GOT3 (cell line): ENCODE measurements around the gene TRIM67.
A peak's percentile ranks its signal among the peaks of the same experiment; 100 is the strongest.

Experiments
- DNase-seq: peaks from one replicate; lab custom pipeline; 2025; ENCODE audit warnings: mixed read lengths; lab: John Stamatoyannopoulos, UW

Gene TRIM67

DNA sequence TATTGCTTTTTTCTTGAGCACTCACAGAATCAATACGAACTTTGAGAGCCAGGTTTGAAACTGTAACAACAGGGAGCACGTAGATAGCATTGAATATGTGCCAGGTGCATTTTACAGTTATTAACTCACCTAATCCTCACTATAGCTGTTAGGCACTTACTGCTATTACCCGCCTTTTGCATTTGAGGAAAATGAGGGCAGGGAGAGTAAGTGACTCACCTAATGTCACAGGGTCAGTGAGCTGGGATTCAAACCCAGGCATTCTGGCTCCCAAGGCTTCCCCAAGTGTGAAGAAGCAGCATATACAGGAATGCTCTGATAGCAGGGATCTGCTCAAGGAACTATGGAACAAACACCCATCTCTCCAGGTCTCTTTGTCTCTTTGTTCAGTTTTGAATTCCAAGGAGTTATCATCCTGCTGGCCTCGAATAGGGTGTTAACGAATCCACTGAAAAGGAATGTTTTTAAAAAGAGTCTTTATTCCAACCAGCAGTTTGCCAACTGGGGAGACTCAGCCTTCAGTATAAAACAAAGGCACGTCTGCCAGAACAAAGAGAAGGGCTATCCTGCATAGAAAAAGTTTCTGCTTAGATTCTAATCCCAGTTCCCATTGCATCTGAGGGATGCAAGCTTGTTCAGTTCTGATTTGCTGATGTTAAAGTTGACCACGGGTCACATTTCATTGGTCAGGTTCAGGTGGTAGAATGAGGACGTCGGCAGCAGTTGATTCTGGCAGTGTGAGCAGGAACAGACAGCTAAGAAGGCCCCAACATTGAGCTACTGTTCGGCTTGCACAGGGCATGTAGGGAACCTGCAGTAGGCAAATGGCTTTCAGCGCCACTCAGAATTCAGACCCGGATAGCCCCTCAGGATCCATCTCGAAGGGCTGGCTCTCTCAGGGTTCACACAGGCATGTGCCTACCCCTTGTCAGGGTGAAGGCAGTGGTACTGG lies 22.1 kb downstream of the TRIM67 start:
- DNase-seq: no peak

DNA sequence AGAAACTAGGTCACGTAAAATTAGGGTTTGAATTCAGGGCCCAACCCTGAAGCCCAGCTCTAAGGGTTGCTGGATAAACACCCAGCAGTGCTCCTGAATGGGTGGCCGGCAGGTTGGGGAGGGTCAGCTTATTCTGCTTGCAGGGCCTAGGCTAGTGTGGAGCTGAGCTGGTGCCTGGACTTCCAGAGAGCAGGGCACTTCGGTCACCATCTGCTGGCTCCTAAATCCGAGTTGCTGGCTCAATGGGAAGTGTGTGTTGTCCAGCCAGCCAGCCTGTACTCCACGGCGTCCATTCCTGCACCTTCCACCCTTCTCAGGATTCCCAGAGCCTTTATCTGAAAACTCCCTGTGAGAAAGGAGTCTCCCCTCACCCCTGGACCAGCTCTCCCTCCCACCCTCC lies 23.0 kb downstream of the TRIM67 start:
- DNase-seq: no peak

DNA sequence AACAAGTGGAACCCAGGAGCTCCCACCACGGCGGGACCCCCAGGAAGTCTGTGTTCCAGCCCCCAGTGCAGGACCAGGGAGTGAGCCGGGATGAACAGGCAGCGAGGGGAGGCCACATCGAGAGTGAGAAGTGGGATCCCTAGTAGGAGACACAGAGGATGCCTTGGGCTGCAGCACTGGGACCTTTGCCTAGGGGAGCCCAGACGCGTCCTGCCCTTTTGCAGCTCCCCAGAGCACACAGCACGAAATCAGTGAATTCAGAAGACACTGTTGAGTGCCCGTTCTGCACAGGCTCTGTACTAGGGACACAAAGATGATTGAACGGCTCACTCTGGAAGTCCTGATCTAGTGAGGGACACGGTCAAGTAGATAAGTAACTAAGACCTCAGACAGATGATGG lies 23.5 kb downstream of the TRIM67 start:
- no peak for DNase-seq

GRCh38 chr1:231186356-231187115 lies 24.7 kb downstream of the TRIM67 start:
- no peak for DNase-seq

GRCh38 chr1:231187571-231187970 lies 25.7 kb downstream of the TRIM67 start:
- no peak for DNase-seq

- no peak for DNase-seq
Measured at GRCh38 chr1:231188072-231188471, 26.2 kb downstream of the TRIM67 start.

- no peak for DNase-seq
Measured at GRCh38 chr1:231188768-231189167, 26.9 kb downstream of the TRIM67 start.

DNA sequence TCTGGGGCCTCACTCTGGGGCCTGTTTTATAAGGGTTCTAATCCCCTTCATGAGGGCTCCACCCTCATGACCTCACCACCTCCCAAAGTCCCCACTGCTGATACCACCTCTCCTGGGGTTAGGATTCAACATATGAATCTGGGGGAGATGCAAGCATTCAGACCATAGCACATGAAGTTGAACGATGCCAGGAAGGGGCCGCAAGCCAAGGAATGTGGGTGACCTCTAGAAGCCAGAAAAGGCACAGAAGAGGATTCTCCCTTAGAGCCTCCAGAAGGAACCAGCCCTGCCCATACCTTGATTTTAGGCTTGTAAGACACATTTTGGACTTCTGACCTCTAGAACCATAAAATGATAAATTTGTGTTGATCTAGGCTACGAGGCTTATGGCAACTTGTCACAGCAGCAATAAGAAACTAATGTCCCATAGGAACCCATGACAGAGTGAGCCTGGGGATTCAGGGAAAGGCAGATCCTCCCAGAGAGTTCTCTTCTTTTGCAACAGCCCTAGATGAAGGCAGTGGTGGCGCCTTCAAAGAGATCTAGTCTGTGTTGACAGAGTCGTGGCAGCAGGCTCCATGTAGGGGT lies 27.9 kb downstream of the TRIM67 start:
- no peak for DNase-seq

DNA sequence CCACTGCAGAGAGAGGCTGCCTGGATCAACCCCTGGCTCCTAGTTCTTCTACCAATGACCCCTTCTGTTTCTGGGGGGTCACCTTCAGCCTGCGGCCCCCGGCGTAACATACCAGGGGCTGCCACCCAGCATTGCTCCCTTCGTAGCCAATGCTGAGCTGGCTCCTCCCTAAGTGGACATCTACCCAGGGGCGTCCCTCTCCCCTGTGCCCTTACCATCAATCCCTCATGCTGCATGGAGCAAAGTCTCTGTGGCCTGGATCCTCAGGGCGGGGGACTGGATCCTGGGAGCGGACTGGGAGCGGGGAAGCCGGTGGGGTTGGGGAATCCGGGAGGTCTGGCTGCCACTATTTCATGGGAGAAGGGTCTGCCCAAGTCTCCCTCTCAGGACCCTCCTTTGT lies 28.6 kb downstream of the TRIM67 start:
- no peak for DNase-seq

DNA sequence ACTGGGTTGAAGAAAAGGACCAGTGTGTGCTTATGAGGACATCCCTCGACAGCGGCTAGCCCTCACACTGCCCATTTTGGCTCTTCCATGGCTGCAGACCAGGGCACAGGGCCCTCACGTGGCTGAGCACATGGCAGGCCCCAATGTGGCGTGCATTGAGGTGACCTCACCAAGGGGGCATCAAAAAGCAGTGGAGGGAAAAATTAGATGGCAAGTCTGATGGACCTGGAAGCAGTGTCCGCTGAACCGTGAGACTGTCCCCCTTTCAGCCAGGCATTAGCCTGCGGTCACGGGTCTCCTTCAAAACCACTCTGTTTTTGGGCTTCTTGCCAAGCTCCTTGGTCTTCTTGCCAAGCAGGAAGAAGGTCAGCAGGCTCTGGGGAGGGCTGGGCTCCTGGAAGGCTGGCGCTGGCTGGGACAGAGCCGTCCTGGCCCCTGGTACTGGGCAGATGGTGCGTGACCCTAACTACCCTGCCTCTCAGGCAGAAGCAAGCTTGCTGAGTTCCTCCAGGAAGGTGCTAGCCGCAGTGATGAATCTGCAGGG lies 30.8 kb downstream of the TRIM67 start:
- DNase-seq: no peak

DNA sequence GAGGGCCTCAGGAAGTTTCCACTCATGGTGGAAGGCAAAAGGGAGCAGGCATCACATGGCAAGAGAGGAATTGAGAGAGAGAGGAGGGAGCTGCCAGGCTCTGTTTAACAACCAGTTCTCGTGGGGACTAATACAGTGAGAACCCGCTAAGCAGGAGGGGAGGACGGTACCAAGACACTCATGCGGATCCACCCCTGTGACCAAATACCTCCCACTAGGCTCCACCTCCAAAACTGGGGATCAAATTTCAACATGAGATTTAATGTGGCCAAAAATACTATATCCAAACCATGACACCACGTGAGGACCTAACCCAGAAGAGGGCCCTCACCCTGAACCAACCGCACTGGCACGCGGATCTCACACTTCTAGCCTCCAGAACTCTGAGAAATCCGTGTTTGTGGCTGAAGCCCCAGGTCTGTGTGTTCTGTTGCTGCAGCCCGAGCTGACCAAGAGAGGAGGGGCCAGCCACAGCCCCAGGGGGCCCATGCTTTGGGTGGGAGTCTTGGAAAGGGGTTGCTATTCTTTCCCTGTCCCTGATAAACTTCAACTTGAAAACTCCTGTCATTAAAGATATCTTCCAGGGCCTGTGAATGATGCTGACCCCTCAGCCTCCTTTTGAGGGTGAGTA lies 32.0 kb downstream of the TRIM67 start:
- no peak for DNase-seq

DNA sequence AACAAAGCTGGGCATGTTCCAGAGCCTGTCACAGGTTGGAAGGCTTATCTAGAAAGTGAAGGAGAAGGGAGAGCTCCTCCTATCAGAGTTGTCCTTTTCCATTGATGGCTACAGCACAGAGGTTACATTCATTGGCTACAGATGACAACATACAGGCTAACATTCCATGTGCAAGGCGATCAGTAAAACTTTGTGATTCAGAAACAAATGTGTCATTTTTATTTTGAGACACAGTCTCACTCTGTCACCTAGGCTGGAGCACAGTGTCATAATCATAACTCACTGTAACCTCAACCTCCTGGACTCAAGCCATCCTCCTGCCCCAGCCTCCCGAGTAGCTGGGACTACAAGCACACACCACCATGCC lies 32.6 kb downstream of the TRIM67 start:
- no peak for DNase-seq

- no peak for DNase-seq
Measured at GRCh38 chr1:231194843-231195516, 33.1 kb downstream of the TRIM67 start.

- DNase-seq: no peak
Measured at GRCh38 chr1:231196307-231196706, 34.4 kb downstream of the TRIM67 start.

- no peak for DNase-seq
Measured at GRCh38 chr1:231196728-231197127, 34.9 kb downstream of the TRIM67 start.

DNA sequence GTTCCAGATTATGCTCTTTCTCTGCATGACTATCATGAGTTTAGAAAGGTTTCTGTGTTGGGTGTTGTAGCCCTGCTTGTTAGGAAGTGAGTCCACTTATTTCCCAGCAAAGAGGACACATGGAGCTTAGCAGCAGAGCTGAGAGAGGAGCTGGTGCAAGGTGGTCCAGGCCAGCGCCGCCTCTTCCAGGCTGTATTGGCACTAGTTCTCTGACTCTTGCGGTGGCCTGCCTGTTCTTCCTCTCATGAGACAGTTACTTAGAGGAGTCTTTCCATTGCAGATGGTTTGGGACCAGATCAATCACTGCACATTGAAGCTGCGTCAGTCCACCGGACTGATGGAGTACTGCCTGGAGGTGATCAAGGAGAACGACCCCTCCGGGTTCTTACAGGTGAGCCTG lies 38.0 kb downstream of the TRIM67 start:
- no peak for DNase-seq

DNA sequence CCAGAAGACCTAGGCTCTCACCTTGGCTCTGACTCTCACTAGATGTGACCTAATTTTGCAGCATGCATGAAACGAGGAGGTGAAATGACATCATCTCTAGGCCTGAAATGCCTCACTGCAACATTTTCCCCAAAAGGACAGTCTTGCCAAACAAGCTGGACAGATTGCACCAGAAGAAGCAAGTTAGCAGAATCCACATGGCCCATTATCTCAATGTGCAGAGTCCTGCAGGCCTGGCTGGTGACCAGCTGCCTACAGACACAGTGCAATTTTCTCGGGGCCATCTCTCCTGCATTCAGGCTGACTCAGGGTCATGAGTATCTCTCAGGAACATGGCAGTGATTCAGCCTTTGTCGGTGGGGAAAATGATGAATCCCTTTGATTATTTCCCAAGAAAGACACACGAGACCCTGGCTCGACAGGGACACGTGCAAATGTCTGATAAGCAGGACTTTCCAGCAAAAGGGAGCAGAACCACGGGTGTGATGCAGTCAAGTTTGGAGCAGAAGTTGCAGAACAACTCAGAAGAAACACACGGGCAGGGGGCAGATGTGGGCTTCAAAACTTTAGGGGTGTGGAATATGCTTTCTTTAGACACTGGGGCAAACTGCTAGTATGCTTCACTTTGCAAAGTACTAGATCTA lies 38.7 kb downstream of the TRIM67 start:
- DNase-seq: peak; percentile 23

DNA sequence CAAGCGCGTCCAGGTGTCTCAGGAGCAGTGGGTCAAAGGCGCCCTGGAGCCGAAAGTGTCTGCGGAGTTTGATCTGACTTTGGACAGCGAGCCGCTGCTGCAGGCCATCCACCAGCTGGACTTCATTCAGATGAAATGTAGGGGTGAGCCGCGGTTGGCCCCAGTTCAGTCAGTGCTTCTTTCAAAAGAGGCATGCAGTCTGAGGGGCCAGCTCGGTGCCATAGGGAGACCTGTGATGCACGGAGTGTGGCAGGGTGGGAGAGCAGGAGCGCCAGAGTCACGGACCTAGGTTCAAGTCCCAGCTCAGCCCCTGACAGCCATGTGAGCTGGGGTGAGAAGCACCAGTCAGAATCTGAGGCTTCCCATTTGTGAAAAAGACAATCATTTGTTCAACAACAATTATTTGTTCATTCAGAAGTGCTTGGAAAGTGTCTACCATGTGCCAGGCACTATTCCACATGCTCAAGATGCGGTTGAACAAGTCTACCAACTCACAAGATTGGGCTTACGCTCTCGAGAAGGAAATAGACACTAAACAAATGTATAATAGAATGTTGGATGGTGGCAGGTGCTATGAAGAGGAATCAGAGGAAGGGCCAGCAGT lies 39.6 kb downstream of the TRIM67 start:
- no peak for DNase-seq

GRCh38 chr1:231201979-231202633 lies 40.2 kb downstream of the TRIM67 start:
- DNase-seq: no peak
